Mucosa of descending colon (tissue), 3 donors: ENCODE data around the gene KIF3B. TPM values are rescaled to one million over a fixed set of nuclear protein-coding genes. Genes with fewer than 3 reads are reported as not detected.
"Not testable (repeated sequence)": the region's sequence is repeated elsewhere in the genome, so short reads cannot be mapped to it uniquely, and the experiment has no call there.

Experiments used
- ATAC-seq: fragments of 200-7000 bp; cut with Tn5 transposase; one replicate; pipeline ENCODE4 v1.9.1; 2020; ENCODE audit warnings: mild to moderate bottlenecking, moderate library complexity
- DNase-seq, 3 donors: peaks; one replicate each; pipeline ENCODE4 v3.0.0-alpha.2; 2020
- H3K36me3 ChIP-seq: fragments of 200-600 bp; one replicate; pipeline ENCODE4 v1.8.0; 2021; ENCODE audit warnings: low read depth, mild to moderate bottlenecking
- H3K4me1 ChIP-seq: fragments of 200-600 bp; one replicate; pipeline ENCODE4 v1.8.0; 2021; ENCODE audit warnings: low read depth, mild to moderate bottlenecking
- H3K4me3 ChIP-seq: fragments of 200-600 bp; one replicate; pipeline ENCODE4 v1.8.0; 2021; ENCODE audit warnings: mild to moderate bottlenecking
- H3K9me3 ChIP-seq: fragments of 200-600 bp; one replicate; pipeline ENCODE4 v1.8.0; 2021; ENCODE audit warnings: mild to moderate bottlenecking
- intact Hi-C, 2 donors: fragments of 100-400 bp; cut with DNase I in 1 of 2; cut with micrococcal nuclease in 1 of 2; formaldehyde crosslinking; loops; one replicate each; pipeline versions ENCODE4 v1.11.0 to v1.11.1; 2022; cut with DNase I, micrococcal nuclease
- total RNA-seq, 3 donors: library from RNA; stranded (reverse); fragmentation: NEBNext Ultra II Directional in 2 of 3; extraction: Animal tissue kit (Norgen Biotek cat#: 25700) in 2 of 3; gene quantifications; one replicate each; pipeline versions ENCODE4 v1.2.1 to v1.2.4, GENCODE V29; 2021 to 2023
- TF ChIP-seq, protein P1 (sequence below): fragments of 200-600 bp; IDR thresholded peaks from one replicate; pipeline ENCODE4 v1.8.0; 2022; ENCODE audit warnings: antibody characterized with exemption, mild to moderate bottlenecking
- donor health status: DM: no; HTN: no; CAD: no; lungs with moderate emphysema.
- donor health status: DM: no; HTN: no; CAD: no.
- donor health status: DM: no; HTN: yes; CAD: no.

Gene KIF3B
- total RNA-seq, 3 donors from 2014 or later, result 39.3 to 54.6 (median 52.0) TPM

DNA sequence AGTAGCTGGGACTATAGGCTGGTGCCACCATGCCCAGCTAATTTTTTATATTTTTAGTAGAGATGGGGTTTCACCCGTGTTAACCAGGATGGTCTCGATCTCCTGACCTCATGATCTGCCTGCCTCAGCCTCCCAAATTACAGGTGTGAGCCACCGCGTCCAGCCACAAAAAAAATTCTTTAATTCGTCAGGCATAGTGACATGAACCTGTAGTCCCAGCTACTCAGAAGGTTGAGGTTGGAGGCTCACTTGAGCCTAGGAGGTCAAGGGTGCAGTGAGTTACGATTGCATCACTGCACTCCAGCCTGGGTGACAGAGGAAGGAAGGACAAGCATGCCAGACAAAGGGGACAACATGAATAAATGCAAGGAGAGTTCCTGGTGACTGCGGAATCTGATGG is 61.2 kb downstream of the KIF3B start:
- Histone ChIP-seq H3K9me3 (no peaks in the 10 kb centered on the region), H3K4me1 (no peaks in the 10 kb centered on the region), H3K4me3 (no peak overlapping the region), H3K36me3 (no peaks in the 10 kb centered on the region)
- TF ChIP-seq, protein P1, sequence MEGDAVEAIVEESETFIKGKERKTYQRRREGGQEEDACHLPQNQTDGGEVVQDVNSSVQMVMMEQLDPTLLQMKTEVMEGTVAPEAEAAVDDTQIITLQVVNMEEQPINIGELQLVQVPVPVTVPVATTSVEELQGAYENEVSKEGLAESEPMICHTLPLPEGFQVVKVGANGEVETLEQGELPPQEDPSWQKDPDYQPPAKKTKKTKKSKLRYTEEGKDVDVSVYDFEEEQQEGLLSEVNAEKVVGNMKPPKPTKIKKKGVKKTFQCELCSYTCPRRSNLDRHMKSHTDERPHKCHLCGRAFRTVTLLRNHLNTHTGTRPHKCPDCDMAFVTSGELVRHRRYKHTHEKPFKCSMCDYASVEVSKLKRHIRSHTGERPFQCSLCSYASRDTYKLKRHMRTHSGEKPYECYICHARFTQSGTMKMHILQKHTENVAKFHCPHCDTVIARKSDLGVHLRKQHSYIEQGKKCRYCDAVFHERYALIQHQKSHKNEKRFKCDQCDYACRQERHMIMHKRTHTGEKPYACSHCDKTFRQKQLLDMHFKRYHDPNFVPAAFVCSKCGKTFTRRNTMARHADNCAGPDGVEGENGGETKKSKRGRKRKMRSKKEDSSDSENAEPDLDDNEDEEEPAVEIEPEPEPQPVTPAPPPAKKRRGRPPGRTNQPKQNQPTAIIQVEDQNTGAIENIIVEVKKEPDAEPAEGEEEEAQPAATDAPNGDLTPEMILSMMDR, result no peak
- DNase-seq (no peak), ATAC-seq (no peak)
- intact Hi-C loops, result no loop called here

DNA sequence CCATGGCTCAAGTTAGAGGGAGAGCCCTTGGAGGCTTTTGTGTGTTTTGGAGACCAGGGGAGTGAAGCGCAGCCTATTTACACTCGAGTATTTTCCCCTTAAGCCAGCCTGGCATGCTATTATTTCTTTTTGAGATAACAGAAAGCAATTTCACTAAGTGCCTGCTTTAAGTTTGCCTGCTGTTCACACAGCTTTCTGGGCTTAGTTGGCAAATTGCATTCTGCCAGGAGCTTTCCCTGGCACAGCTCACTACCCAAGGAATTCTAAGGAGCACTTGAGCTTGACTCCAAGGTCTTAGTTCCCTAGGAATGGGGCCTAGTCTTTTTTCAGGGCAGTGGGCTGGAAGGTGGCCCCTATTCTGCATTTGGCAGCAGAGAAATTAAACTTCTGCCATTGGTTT is 61.7 kb downstream of the KIF3B start:
- no peak for ATAC-seq
- TF ChIP-seq, protein P1, result no peak
- intact Hi-C loops, result no loop called here

DNA sequence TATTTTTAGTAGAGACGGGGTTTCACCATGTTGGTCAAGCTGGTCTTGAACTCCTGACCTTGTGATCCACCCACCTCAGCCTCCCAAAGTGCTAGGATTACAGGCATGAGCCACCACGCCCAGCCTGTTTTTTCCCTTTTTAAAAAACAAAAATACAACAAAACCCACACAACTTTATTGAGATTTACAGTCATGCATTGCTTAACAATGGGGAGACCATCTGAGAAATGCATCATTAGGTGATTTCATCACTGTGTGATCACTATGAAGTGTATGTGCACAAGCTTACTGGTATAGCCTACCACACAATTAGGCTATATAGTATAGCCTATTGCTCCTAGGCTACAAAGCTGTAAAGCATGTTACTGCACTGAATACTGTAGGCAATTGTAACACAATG is 63.6 kb downstream of the KIF3B start:
- DNase-seq, H3K4me3 ChIP-seq, H3K9me3 ChIP-seq, H3K4me1 ChIP-seq, H3K36me3 ChIP-seq, ATAC-seq, intact Hi-C loops: not testable (repeated sequence)

More for the DNA sequence above, 61.7 kb downstream of the KIF3B start:
- DNase-seq, result no peak
- Histone ChIP-seq H3K4me1 (no peaks in the 10 kb centered on the region), H3K36me3 (no peaks in the 10 kb centered on the region), H3K4me3 (no peak overlapping the region), H3K9me3 (no peaks in the 10 kb centered on the region)

DNA sequence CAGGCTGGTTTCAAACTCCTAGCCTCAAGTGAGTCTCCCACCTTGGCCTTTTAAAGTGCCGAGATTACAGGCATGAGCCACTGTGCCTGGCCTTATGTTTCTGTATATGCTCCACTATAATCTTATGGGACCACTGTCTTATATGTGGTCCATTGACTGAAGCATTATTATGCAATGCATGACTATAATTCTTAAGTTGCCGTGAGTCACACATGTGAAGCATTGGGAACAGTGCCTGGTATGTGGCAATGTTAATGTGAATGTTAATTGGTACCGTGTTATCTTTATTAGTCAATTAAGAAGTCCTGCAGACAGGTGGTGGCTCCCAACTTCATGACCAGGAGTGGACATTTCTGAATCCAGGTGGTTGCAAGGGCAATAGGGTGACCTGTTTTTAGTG is 66.0 kb downstream of the KIF3B start:
- DNase-seq (no peak), ATAC-seq (no peak)
- TF ChIP-seq, protein P1, result no peak
- Histone ChIP-seq H3K4me3 (no peak overlapping the region), H3K4me1 (no peaks in the 10 kb centered on the region), H3K36me3 (no peaks in the 10 kb centered on the region), H3K9me3 (no peaks in the 10 kb centered on the region)
- intact Hi-C loops, result no loop called here

DNA sequence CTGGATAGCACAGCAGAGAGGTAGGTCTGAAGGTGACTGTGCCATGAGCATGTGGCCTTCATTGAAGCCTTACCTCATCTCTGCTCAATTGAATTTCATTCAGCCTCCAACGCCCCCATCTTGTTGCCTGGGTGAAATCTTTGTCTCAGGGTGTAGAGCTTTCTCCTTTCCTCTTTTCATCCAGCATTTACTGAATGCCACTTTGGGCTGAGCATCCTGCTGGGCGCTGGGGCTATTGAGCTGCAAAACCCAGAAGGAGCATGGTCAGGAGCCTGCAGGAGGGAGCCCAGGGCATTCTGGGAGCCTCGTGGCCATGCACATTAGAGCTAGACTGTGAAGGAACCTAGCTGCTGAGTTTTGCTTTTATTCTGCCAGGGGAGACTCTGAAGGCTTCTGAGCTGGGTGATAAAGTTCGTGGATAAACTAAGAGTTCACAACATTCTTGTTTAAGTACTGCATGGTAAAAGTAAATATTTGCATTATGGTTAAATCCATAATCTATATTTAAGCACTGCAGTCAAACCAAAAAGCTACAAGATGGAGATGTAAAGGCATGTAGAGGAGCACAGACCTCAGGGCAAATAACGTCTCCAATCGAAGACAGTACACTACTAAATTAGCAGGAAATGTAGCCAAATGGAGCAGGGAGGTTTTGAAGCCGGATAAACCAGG is 67.5 kb downstream of the KIF3B start:
- H3K4me3 ChIP-seq, result no peak overlapping the region

DNA sequence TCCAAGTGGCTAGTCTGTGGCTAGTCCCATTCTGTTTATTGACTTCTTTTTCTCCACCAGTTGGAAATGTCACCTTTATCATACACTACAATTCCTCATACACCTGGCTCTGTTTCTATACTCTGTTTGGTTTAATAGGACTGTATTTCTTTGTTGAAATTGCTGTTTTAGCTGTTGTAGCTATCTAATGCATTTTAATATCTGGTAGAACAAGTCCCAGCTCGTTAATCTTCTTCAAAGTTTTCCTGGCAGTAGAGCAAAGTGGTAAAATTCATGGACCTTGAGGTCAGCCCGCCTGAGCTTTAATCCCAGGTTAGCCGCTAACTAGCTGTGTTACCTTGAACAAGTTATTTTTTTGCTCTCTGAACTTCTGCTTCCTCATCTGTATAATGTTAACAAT is 70.8 kb downstream of the KIF3B start:
- ATAC-seq, result no peak
- intact Hi-C loops, result no loop called here

More for the DNA sequence above, 67.5 kb downstream of the KIF3B start:
- intact Hi-C loops, result no loop called here
- Histone ChIP-seq H3K4me1 (no peaks in the 10 kb centered on the region), H3K36me3 (no peaks in the 10 kb centered on the region), H3K9me3 (no peaks in the 10 kb centered on the region)
- DNase-seq (no peak), ATAC-seq (peak; percentile 38)
- TF ChIP-seq, protein P1, result no peak

More for the DNA sequence above, 70.8 kb downstream of the KIF3B start:
- H3K4me3 ChIP-seq, result no peak overlapping the region
- H3K4me1 ChIP-seq, result no peaks in the 10 kb centered on the region
- TF ChIP-seq, protein P1, result no peak
- H3K9me3 ChIP-seq, result no peaks in the 10 kb centered on the region
- no peak for DNase-seq
- no peaks in the 10 kb centered on the region for H3K36me3 ChIP-seq
